GM19397 (cell line): ENCODE results near the gene SMPX.

Experiments used
- ATAC-seq: cut with Tn5 transposase; IDR thresholded peaks from one replicate; pipeline ENCODE4 v1.9.1; 2021; ENCODE audit warnings: mild to moderate bottlenecking, moderate library complexity; ENCODE audit not compliant: unreplicated experiment

Gene SMPX

DNA sequence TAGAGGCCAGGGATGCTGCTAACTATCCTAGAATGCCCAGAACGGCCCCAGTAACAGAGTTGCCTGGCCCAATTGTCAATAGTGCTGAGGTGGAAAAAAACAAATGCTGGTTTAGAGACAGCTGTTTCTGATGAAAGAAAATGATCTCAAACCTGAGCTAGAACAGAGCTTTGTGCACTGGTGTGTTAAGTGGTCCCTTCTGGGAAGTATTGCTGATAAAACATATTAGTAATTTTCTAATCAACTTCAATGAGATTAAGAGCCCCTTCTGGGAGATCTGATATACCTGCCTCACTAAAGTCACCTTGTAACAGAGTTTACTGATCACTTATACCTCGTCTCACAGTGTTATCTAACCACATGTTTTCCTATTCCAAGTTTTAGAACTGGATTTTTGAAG lies 42.1 kb downstream of the SMPX start:
- ATAC-seq = no peak

DNA sequence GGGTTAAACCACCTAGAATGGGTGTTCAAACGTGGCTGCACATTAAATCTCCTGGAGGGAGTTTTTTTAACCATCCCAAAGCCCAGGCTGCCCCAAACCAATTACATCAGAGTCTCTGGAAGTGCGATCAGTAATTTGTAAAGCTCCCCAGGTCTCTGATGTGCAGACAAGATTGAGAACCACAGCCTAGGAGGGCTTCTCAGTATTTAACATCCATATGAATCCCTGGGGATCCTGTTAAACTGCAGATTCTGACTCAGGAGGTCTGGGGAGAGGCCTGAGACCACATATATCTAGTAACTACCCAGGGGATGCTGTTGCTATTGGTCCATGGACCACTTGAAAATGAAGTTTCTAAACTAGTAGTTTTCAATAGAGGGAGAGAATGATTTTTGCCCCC lies 42.6 kb downstream of the SMPX start:
- ATAC-seq = no peak

DNA sequence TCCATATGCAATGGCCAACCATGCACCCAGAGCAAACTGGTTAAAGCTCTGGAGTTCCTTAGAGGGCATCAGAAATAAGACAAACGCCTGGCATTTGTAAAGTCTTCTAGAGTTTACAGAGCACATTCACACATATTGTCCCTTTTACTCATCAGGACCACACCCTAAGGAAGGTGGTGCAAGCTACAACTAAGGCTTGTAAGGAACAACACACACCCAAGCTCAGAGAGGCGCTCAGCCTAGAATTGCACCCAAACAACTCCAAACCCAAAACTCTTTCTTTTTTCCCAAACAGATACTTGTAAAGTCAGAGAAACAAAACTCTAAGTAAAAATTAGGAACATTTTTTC lies 46.1 kb downstream of the SMPX start:
- no peak for ATAC-seq

DNA sequence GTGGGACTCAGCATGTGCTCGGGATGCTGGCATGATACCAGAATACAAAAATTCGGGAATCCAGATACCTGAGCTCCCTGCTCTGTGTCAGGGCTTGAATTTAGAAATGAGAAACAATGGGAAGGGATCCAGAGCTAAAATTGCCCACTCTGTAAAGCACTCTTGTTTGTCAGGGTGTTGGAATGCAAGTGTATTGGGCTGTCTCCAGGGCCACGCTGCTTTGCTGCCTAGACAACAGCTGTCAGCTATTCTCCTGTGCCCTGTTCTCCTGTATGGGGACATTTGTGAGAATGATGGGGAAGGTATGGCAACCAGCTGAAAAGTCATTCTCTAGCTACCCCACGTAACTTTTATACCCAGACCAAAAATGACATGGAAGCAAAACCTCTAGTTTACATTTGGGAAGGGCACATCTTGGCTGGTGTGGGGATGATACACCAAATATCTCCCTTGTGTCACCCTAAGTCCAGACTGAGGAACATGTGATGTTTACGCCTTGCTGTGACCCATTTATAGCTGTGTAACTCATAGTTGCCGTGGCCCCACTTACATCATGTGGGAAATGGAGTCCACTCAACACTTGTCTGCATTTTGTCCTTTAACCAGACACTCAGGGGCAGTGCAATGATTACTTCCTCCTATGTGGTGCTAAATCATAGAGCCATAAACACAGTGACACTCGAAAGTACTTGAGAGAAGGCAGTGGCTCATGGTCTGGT lies 46.6 kb downstream of the SMPX start:
- no peak for ATAC-seq

DNA sequence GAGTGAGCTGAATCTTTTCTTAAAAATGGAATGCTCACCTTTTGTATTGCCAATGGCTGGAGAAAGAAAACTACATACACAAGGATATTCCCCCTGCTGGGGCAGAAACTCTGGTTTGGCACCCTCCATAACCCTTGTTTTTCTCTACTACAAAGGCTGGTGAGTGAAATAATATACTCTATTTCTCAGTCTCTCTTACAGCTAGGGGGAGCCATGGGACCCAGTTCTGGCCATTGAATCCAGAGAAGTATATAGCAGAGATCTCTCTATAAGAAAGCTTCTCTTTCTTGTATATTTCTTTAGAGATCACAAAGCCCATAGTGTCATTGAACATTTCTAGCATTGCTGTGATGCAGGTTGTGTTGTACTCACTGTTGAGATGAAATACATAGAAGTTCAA lies 49.8 kb downstream of the SMPX start:
- no peak for ATAC-seq

DNA sequence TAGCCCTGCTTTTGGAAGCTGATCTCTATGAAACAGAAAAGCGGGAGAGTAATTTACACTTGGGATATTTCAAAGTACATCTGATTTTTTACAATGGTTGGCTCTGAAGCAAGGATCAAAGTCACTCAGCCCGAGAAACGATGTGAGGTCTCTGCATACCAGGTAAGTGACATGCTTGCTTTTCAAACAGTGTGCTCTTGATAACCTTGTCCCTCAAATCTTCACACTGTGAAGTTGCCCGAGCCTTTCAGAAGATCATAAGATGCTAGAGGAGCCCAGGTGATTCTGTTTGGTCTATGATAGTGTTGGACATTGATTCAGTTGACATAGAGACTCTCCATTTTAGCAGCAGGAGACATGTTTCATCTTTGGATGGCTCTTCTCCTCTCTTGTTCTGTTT lies 52.7 kb downstream of the SMPX start:
- no peak for ATAC-seq

DNA sequence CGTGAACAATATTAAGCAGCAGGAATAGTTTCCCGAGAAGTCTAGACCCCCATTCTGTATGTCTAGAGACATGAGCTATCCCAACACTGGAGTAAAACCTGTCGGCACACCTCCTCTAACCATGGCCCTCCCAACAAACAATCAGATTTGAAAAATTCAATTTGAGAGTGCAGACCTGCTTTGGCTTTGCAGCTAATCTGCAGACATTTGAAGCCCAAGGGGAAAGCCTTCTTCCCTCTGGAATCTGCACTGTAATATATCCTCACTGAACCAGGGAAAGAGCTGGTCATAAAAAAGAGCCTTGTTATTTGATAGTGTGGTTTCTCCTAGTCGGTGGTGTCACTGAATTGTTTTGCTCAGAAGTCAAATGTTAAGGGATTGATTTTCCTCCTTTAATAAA lies 55.2 kb downstream of the SMPX start:
- ATAC-seq = no peak

DNA sequence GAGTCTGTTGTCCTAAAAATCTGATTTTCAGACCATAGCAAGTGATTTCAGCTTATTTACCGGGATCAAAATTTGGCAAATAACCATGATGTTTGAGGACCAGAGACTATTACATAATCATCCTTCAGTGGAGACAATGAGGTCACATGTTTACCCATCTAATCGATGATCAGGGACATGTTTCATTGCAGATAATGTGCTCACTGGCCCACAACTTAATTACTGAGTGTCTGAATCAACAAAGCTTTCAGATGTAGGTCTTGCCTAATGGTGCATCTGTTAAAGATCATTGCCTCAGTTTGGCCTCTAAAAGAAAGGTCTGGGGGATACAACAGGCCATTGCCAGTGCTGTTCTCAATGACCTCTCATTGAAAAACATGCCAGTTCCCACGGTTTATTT lies 56.9 kb downstream of the SMPX start:
- ATAC-seq = no peak

DNA sequence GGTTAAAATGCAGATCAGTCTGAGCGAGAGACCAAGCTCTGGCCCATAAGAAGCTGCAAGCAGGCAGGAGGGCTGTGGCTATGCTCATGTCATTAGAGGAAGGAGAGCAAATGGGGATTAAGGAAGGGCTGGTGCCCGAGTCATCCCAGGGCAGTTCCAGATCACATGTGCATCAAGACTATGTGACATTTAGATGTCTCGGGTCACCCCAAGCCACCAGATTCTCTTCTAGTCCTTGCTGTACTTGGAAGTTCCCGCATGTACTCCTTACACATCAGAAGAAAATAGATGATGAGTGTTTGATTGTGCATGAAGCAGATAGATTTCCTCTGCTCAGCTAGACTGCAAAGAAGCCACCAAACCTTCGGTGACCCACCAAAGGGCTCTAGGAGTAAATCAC lies 57.6 kb downstream of the SMPX start:
- ATAC-seq = no peak

DNA sequence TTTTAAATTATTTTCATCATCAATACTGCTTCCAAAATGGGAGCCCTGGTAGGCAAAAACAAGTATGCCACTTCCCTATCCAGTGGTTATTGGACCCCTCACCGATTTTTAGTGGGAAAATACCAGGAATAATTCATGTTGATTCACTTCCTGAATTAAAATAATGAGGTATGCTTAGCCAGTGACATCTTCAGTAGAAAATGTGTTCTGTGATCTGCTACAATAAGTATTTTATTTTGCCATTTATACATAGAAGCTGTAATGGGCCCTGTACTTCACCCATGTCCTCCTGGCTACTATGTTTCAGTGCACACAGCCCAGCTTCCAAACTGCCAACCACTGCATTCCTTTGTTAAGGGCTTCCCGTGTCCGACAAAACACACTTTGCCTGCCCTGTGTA lies 58.8 kb downstream of the SMPX start:
- no peak for ATAC-seq

DNA sequence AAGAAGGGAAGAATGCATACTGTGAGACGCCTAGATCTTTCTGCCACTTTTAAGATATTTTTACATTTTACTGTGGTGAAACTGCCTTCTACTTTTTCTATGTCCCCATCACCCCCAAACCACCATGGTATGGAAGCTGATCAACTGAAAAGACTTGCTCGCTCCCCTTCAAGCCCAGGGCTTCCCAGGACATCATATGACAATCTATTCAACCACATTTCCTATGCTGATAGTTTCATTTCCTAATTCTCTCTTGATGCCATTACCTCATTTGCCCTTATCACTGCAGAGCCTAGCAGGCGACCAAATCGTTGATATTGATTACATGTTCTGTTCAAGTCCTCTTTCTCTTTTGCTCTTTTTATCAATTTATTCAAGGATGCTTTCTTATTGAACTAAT lies 59.6 kb downstream of the SMPX start:
- no peak for ATAC-seq

DNA sequence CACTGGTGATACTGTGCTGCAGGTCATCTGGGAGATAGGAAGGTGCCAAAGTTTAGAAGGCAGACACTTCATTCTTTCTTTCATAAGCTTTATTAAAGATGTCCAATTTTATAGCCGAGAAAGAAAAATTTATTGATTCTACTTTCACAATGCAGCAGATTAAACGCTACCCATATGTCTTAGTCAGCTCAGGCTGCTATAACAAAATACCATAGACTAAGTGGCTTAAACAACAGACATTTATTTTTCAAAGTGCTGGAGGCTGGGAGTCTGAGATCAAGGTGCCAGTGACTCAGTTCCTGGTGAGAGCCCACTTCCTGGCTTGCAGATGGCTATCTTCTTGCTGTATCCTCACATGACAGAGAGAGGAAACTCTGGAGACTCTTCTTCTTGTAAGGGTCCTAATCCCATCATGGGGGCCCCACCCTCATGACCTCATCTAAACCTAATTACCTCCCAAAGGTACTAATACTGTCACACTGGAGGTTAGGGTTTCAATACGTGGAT lies 66.4 kb downstream of the SMPX start:
- no peak for ATAC-seq

DNA sequence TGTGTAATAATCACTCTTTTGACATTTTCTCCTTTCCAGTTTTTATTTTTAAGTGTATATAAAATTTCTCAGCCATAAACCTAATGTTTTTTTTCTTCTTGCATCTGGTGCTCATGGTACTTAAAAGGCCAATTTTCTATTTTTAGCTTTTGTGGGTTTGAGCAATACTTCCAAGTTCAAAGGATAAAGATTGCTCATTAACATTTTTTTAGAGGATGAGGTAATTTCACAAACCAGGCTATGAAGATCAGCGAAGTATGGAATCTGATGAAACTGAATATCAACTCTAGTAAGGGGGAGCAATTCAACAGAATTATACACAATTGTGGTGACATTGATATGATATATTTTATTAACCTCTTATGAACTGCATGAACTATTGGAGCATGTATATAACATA lies 74.0 kb downstream of the SMPX start:
- no peak for ATAC-seq

DNA sequence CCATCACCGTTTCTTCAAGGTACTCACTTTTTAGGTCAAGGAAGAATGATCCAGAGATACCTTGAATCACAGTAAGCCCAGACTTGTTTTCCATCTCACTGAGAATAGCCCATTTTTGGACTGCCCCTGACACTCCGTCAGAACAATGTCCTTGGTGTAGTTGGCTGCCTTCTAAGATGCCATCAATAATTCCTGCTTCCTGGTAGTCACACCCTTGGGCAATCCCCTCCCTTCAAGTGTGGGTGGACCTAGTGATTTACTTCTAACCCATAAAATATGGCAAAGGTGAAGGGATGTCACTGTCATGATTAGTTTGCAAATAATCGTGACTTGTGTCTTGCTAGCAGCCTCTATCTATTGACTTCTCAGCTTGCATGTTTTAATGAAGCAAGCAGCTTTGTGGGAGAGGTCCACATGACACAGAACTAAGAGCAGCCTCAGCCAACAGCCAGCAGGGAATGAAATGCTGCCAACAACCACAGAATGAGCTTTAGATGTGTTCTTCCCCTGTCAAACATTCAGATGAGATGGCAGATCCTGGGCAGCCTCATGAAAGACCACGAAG lies 79.8 kb downstream of the SMPX start:
- ATAC-seq = no peak

DNA sequence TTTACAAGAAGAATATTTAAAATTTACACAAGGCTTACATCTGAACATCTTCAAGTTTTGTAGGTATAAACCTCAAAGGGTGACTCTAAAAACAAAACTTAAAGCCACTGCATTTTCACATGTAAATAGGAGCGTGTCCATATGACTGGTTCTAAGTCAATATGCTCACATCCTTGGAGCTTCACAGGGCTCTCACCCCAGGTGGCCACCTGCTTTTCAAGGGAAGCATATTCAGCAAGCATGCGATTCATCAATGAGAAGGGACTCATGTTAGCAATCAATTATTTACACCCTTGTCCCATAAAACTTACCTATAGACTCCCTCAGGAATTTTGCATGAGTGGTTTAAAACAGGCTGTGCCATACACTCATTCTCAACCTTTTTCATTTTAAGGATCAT lies 82.0 kb downstream of the SMPX start:
- ATAC-seq = no peak

DNA sequence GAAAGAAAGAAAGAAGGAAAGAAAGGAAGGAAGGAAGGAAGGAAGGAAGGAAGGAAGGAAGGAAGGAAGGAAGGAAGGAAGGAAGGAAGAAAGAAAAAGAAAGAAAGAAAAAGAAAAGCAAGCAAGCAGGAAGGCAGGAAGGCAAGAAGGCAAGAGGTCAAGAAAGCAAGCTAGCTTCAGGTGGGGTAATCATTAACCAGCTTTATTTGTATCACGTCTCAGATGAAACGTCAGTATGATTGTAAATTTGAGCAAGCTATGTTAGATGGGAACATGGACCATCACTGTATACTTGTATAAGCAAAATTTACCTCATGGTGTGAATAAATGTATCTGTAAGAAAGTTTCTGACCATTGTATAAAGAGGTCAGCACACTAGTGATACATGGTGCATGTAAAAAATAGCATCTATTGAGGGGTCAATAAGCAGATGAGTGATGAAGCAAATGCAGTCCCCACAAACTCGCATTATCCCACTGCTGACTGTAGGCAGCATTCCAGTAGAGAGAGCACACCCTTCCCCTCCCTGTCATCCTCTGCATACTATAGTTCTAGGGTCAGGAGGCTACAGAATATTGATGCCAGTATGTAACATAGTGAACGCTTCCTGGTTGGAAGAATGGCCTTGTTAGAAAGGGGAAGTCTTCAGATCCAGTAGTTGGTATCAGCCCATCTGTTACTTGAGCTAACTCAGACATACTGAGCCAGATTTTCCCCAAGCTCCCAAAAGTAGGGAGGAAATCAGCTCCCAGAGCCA lies 83.3 kb downstream of the SMPX start:
- no peak for ATAC-seq

DNA sequence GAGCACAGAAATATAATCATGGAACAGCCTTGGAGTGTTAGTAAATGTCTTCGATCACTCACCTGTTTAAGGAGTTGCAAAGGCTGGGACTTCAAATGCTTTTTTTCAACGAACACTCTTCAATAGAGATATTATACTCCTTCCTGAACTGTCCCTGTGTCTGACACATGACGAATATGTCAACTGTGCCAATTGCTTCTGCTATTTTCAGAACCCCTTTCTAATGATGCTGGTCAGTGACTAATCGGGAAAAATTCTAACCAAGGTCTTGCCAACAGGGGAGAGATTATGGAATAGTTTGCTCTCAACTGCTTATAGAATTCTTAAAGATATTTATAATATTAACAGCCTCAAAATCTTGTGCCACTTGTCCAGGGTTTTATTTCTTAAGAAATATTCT lies 91.2 kb downstream of the SMPX start:
- ATAC-seq = no peak

DNA sequence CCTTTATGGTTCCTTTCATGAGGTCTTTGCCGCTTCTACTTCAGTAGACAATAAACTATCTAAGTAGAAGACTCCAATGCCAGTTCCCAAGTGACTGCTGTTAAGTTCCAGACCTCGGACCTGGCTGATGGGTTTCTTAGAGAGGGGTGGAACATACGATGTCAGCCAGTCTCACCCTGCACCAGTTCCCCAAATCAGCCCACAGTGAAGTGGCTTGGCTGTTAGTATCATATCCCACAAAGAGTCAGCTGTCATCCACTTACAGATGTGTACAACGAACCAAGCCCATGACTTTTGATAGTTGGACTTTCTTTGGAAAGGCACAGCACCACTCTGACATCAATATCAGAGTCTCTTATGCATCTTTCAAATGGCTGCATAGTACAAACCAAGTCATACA lies 91.7 kb downstream of the SMPX start:
- ATAC-seq = no peak

DNA sequence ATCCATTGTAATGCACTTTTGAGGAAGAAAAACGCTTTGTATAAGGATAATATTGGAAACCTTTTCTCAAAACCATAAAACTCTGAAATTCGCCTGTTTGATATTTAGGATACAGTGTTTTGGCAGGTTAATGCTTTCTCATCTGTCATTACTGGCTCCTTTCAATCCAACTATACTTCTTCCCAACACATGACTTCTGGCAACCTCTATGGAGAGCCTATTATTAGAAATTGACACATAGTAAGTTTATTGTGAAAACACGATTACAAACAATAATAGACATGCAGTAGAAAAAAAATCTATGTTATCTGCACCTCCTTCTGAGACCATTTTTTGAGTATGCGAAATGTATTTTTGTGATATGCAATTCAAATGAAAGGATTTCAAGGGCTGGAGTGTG lies 95.2 kb downstream of the SMPX start:
- no peak for ATAC-seq

DNA sequence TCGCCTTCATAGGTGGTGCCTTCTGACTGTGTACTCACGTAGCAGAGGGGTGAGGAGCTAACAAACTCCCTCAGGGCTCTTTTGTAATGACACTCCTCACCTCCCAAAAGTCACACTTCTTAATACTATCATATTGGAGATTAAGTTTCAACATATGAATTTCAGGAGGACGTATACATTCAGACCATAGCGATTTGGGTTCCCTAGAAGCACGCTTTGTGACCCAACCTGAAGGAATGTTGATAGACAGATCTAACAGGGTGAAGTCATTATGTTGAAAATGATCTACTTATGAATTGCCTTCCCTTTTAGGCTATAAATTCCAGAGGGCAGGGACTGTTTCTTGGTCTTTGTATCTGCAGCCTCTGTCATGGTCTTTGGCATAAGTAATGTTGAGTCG lies 96.6 kb downstream of the SMPX start:
- no peak for ATAC-seq

DNA sequence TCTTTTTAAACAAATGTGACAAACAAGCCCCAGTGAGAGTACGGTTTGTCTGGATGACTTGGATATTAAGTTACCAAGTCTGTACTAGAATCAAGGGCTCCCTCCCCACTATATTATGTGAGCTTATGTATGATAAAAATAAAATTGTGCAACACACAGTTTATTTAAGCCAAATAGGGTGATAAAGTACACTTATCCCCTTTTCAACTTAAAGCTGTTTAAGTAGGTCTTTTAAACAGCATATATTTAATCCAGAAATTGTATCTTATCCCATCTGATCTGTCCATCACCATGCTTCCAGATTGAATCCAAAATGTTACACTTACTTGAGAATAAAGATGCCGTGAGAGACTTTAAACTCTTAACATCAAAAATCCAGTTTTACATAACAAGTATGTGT lies 97.8 kb downstream of the SMPX start:
- no peak for ATAC-seq

DNA sequence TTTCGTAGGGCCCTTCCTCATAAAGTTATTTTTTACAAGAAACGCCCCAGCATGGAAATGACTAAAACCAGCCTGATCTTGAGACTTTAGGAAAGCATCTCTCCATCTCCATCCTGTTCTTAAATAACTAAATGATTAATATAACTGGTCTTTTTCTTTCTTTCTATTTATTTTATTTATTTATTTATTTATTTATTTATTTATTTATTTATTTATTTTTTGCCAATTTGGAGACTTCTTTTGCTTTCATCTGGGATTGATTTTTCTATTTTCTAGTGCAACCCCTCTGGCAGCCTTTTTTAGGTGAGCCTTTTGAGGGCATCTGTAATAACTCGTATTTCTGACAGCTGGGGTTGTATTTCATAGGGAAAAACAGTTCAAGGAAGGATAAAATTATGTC lies 98.6 kb downstream of the SMPX start:
- no peak for ATAC-seq
